CD14-positive monocyte (primary cell): Measurements from ENCODE around the gene GTF2A1L. TPM values are rescaled to one million over a fixed set of nuclear protein-coding genes. Genes with fewer than 3 reads are reported as not detected.

Experiments used
- DNase-seq, 3 donors: peaks; one replicate each; pipeline ENCODE4 v3.0.0-alpha.2; 2011 to 2022
- H2AFZ ChIP-seq: 2 replicates; pipeline ENCODE4 v1.6.0; 2012; ENCODE audit warnings: mild to moderate bottlenecking, low read depth, low read length, inconsistent platforms; ENCODE audit not compliant: insufficient read depth, poor library complexity, severe bottlenecking
- H3K27ac ChIP-seq, 2 donors: 1 replicate in 1 of 2; 2 replicates in 1 of 2; pipeline ENCODE4 v1.5.1; 2012 to 2013; ENCODE audit warnings: low read length in 2 of 2, control low read depth in 1 of 2, inconsistent platforms in 1 of 2, low read depth in 1 of 2, mild to moderate bottlenecking in 1 of 2
- H3K27me3 ChIP-seq, 2 donors: one replicate each; pipeline versions ENCODE4 v1.6.0 to v1.6.1; 2011 to 2013; ENCODE audit warnings: low read length in 2 of 2; ENCODE audit not compliant: control insufficient read depth in 2 of 2, insufficient read depth in 2 of 2
- H3K36me3 ChIP-seq, 2 donors: replicated peaks in 1 of 2; 1 replicate in 1 of 2; 2 replicates in 1 of 2; pipeline versions ENCODE4 v1.5.1 to v1.6.1; 2012 to 2013; ENCODE audit warnings: low read length in 2 of 2, control low read depth in 1 of 2, inconsistent platforms in 1 of 2, mild to moderate bottlenecking in 1 of 2; ENCODE audit not compliant: insufficient read depth in 2 of 2, control insufficient read depth in 1 of 2
- H3K4me1 ChIP-seq, 2 donors: 1 replicate in 1 of 2; 2 replicates in 1 of 2; pipeline versions ENCODE4 v1.5.1 to v1.6.1; 2012 to 2013; ENCODE audit warnings: low read length in 2 of 2, control low read depth in 1 of 2, inconsistent platforms in 1 of 2, mild to moderate bottlenecking in 1 of 2, moderate library complexity in 1 of 2; ENCODE audit not compliant: insufficient read depth in 2 of 2, control insufficient read depth in 1 of 2
- H3K4me2 ChIP-seq: replicated peaks from 2 replicates; pipeline ENCODE3; 2012; ENCODE audit warnings: low read length, moderate library complexity, mild to moderate bottlenecking; ENCODE audit not compliant: poor library complexity, severe bottlenecking; ENCODE audit errors: extremely low read depth
- H3K4me3 ChIP-seq, 3 experiments: fragments of 200-600 bp in 1 of 3; sonication (generic) in 1 of 3; replicated peaks in 1 of 3; 1 replicate in 2 of 3; 2 replicates in 1 of 3; pipeline ENCODE4 v1.5.1; 2011 to 2013; ENCODE audit warnings: low read length in 3 of 3, mild to moderate bottlenecking in 3 of 3, control low read depth in 2 of 3, low read depth in 2 of 3, inconsistent platforms in 1 of 3, moderate library complexity in 1 of 3
- H3K79me2 ChIP-seq: 2 replicates; pipeline ENCODE4 v1.6.0; 2012; ENCODE audit warnings: mild to moderate bottlenecking, control low read depth, inconsistent platforms, low read length, moderate library complexity; ENCODE audit not compliant: insufficient read depth
- H3K9ac ChIP-seq: 2 replicates; pipeline ENCODE4 v1.6.0; 2017; ENCODE audit warnings: low read length, mild to moderate bottlenecking; ENCODE audit not compliant: insufficient read depth, poor library complexity, severe bottlenecking
- H3K9me3 ChIP-seq, 2 donors: replicated peaks in 1 of 2; 1 replicate in 1 of 2; 2 replicates in 1 of 2; pipeline versions ENCODE4 v1.5.1 to v1.6.1; 2012 to 2013; ENCODE audit warnings: low read length in 2 of 2, control low read depth in 1 of 2; ENCODE audit not compliant: control insufficient read depth in 1 of 2, insufficient read depth in 1 of 2
- H4K20me1 ChIP-seq: 2 replicates; pipeline ENCODE4 v1.6.0; 2012; ENCODE audit warnings: mild to moderate bottlenecking, low read length, control low read depth, moderate library complexity; ENCODE audit not compliant: insufficient read depth
- H3K27ac Mint-ChIP-seq, 7 donors: one replicate each; pipeline ENCODE4 v1.8.0; 2020; ENCODE audit warnings: mild to moderate bottlenecking in 7 of 7, mixed read lengths in 7 of 7, moderate library complexity in 6 of 7, inconsistent platforms in 2 of 7
- H3K27me3 Mint-ChIP-seq, 3 donors: one replicate each; pipeline ENCODE4 v1.8.0; 2021 to 2022; ENCODE audit warnings: low read depth in 3 of 3, mild to moderate bottlenecking in 3 of 3, mixed read lengths in 3 of 3, moderate library complexity in 3 of 3, inconsistent platforms in 1 of 3
- H3K36me3 Mint-ChIP-seq, 2 donors: one replicate each; pipeline ENCODE4 v1.8.0; 2020; ENCODE audit warnings: mixed read lengths in 2 of 2, inconsistent platforms in 1 of 2, mild to moderate bottlenecking in 1 of 2
- H3K4me1 Mint-ChIP-seq: one replicate; pipeline ENCODE4 v1.8.0; 2020; ENCODE audit warnings: mild to moderate bottlenecking, mixed read lengths
- H3K4me3 Mint-ChIP-seq, 2 donors: one replicate each; pipeline ENCODE4 v1.8.0; 2020; ENCODE audit warnings: mild to moderate bottlenecking in 2 of 2, mixed read lengths in 2 of 2, moderate library complexity in 1 of 2
- H3K9me3 Mint-ChIP-seq, 7 donors: one replicate each; pipeline ENCODE4 v1.8.0; 2020 to 2022; ENCODE audit warnings: mixed read lengths in 7 of 7, mild to moderate bottlenecking in 6 of 7, moderate library complexity in 6 of 7, inconsistent platforms in 2 of 7
- WGBS: methylation state at CpG from one replicate; pipeline ENCODE4 v1.1.5; 2013; ENCODE audit warnings: missing lambda C conversion rate; ENCODE audit not compliant: insufficient coverage; 5-methylcytosine and 5-hydroxymethylcytosine counted together
- intact Hi-C, 2 donors: fragments of 100-400 bp; cut with micrococcal nuclease; formaldehyde crosslinking; loops; one replicate each; pipeline versions ENCODE4 v1.15.0 to v1.15.1; 2023
- polyA plus RNA-seq, 3 donors: library from polyadenylated mRNA; depleted of rRNA in 1 of 3; unstranded in 2 of 3; stranded (reverse) in 1 of 3; fragments of 300-500 nt in 2 of 3; fragments of >200 nt in 1 of 3; fragmentation: Illumina TruSeq in 2 of 3; gene quantifications; 1 replicate in 2 of 3; 2 replicates in 1 of 3; pipeline ENCODE4 v1.2.3, GENCODE V29; 2012 to 2021
- TF ChIP-seq, protein P1 (sequence below): fragments of 200-600 bp; IDR thresholded peaks from one replicate; pipeline ENCODE4 v1.8.0; 2022; ENCODE audit warnings: antibody characterized with exemption, mild to moderate bottlenecking

Gene GTF2A1L
- polyA plus RNA-seq, 3 donors = not detected

DNA sequence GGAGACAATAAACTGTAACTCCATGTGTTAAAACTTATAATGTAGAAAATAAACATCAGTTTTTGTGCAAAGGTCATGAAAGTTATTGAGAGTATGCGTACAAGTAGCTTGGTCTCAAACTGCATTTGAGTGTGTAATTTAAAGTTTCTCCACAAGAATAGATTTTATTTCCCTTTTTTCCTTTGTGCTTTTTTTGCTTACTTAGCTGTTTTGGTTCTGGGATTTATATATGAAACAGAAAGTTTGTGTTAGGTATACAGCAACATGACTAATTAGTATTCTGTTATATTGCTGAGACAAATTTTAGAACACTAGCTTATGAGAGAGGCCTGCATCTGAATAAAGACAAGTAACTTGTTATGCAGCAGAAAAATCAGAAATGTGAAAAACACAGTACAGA is 67.5 kb downstream of the GTF2A1L start:
- no peak overlapping the region for H2AFZ ChIP-seq
- Mint-ChIP-seq H3K27ac (no peak overlapping the region), H3K4me3 (no peak overlapping the region), H3K36me3 (no peaks in the 10 kb centered on the region), H3K9me3 (peaks cover 0 to 1% (median 0%) of the 10 kb centered on the region in 7 donors), H3K27me3 (peaks cover 0 to 6% (median 4%) of the 10 kb centered on the region in 3 donors), H3K4me1 (no peaks in the 10 kb centered on the region)
- H4K20me1 ChIP-seq = no peaks in the 10 kb centered on the region
- H3K4me3 ChIP-seq = no peak overlapping the region
- intact Hi-C loops = no loop called here
- TF ChIP-seq, protein P1, sequence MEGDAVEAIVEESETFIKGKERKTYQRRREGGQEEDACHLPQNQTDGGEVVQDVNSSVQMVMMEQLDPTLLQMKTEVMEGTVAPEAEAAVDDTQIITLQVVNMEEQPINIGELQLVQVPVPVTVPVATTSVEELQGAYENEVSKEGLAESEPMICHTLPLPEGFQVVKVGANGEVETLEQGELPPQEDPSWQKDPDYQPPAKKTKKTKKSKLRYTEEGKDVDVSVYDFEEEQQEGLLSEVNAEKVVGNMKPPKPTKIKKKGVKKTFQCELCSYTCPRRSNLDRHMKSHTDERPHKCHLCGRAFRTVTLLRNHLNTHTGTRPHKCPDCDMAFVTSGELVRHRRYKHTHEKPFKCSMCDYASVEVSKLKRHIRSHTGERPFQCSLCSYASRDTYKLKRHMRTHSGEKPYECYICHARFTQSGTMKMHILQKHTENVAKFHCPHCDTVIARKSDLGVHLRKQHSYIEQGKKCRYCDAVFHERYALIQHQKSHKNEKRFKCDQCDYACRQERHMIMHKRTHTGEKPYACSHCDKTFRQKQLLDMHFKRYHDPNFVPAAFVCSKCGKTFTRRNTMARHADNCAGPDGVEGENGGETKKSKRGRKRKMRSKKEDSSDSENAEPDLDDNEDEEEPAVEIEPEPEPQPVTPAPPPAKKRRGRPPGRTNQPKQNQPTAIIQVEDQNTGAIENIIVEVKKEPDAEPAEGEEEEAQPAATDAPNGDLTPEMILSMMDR = no peak
- WGBS = no CpG with 5 or more reads among the region's 1 CpG
- no peaks in the 10 kb centered on the region for H3K27me3 ChIP-seq
- H3K4me1 ChIP-seq = no peaks in the 10 kb centered on the region
- no peak overlapping the region for H3K4me2 ChIP-seq
- no peak for DNase-seq
- no peaks in the 10 kb centered on the region for H3K9me3 ChIP-seq
- no peaks in the 10 kb centered on the region for H3K79me2 ChIP-seq
- H3K9ac ChIP-seq = no peak overlapping the region
- no peak overlapping the region for H3K27ac ChIP-seq
- no peaks in the 10 kb centered on the region for H3K36me3 ChIP-seq

DNA sequence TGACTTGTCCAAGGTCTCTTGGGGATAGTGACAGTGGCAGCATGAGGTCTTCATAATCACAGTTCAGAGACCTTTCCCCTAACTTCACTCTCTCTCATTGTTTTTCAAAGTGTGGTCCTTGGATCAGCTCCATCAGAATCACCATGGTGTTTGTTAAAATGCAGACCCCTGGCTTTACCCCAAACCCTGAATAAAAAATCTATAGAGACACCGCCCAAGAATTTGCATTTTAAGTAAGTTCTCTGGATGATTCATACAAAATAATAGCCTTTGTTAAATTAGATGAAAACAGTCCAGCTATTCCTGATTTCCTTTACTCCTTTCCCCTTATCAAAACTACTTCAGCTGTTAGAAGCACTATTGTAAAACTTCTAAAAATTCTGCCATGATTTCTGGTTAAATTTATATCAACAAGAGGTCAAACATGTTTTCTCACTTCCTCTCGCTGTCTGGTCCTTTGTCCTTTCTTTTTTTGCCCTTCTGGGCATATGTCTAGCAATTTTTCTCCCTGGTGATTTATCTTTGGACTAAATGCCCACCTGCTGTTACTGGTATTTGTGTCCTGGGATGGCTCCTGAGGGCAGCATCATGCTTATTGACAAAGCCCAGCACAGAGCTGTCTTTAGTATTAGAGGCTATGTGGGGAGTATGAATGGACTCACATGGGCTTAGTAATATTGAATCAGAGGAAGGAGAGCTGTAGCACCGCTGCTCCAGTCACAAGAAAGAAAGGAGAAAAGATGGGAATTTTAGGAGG is 74.5 kb downstream of the GTF2A1L start:
- Histone ChIP-seq H2AFZ (no peak overlapping the region), H3K27me3 (no peaks in the 10 kb centered on the region), H3K36me3 (no peaks in the 10 kb centered on the region), H3K9ac (no peak overlapping the region), H3K4me2 (no peak overlapping the region), H3K79me2 (no peaks in the 10 kb centered on the region), H4K20me1 (no peaks in the 10 kb centered on the region), H3K4me3 (no peak overlapping the region), H3K27ac (no peak overlapping the region), H3K4me1 (no peaks in the 10 kb centered on the region), H3K9me3 (no peaks in the 10 kb centered on the region)
- Mint-ChIP-seq H3K4me3 (no peak overlapping the region), H3K36me3 (no peaks in the 10 kb centered on the region), H3K27me3 (peaks cover 0 to 2% (median 2%) of the 10 kb centered on the region in 3 donors), H3K27ac (no peak overlapping the region), H3K9me3 (no peaks in the 10 kb centered on the region), H3K4me1 (no peaks in the 10 kb centered on the region)
- DNase-seq = no peak
- TF ChIP-seq, protein P1 = no peak
- intact Hi-C loops = no loop called here
- WGBS = 93% methylated on average over 1 of the region's 3 CpGs
